Esophagus (tissue), 2 donors: Measurements from ENCODE around the gene LARGE1. TPM values are rescaled to one million over a fixed set of nuclear protein-coding genes. Genes with fewer than 3 reads are reported as not detected.

Experiments used
- H3K27ac ChIP-seq, 2 donors: one replicate each; pipeline ENCODE4 v1.5.1; 2013; ENCODE audit warnings: low read depth in 2 of 2, mild to moderate bottlenecking in 2 of 2, inconsistent platforms in 1 of 2, low read length in 1 of 2, moderate library complexity in 1 of 2
- H3K27me3 ChIP-seq, 2 donors: one replicate each; pipeline ENCODE4 v1.6.1; 2013; ENCODE audit warnings: low read length in 2 of 2, control low read depth in 1 of 2, mild to moderate bottlenecking in 1 of 2; ENCODE audit not compliant: insufficient read depth in 2 of 2, control insufficient read depth in 1 of 2
- H3K36me3 ChIP-seq, 2 donors: one replicate each; pipeline ENCODE4 v1.6.1; 2013; ENCODE audit warnings: low read length in 1 of 2; ENCODE audit not compliant: control insufficient read depth in 2 of 2, insufficient read depth in 2 of 2
- H3K4me1 ChIP-seq, 2 donors: one replicate each; pipeline ENCODE4 v1.6.1; 2013; ENCODE audit warnings: low read length in 1 of 2; ENCODE audit not compliant: control insufficient read depth in 2 of 2, insufficient read depth in 2 of 2
- H3K4me3 ChIP-seq, 2 donors: one replicate each; pipeline ENCODE4 v1.5.1; 2013; ENCODE audit warnings: low read length in 2 of 2, mild to moderate bottlenecking in 2 of 2, low read depth in 1 of 2, moderate library complexity in 1 of 2
- H3K9me3 ChIP-seq, 2 donors: one replicate each; pipeline ENCODE4 v1.6.1; 2013; ENCODE audit warnings: mild to moderate bottlenecking in 2 of 2, low read depth in 1 of 2, low read length in 1 of 2, moderate library complexity in 1 of 2; ENCODE audit not compliant: control insufficient read depth in 2 of 2, insufficient read depth in 1 of 2
- WGBS, 2 donors: extraction: QIAGEN DNeasy Blood & Tissue Kit; methylation state at CpG; one replicate each; pipeline ENCODE4 v1.1.7; 2013; 5-methylcytosine and 5-hydroxymethylcytosine counted together
- polyA plus RNA-seq, 2 donors: library from polyadenylated mRNA; stranded (reverse); fragments of 200-250 nt; gene quantifications; one replicate each; pipeline ENCODE4 v1.2.3, GENCODE V29; 2013
- donor health status: healthy with polysubstance abuse.
- donor health status: Bipolar disorder and iron deficiency.

The LARGE1 gene
- polyA plus RNA-seq, 2 donors = 2.0 to 2.5 TPM

GRCh38 chr22:33853200-33854097 is 66.8 kb downstream of the LARGE1 start:
- peak overlapping the region; percentile 62 to 73 for H3K27ac ChIP-seq
- no peaks in the 10 kb centered on the region for H3K9me3 ChIP-seq
- WGBS, 2 donors = 17 to 18% methylated on average over 9 of the region's 9 CpGs
- H3K36me3 ChIP-seq = no peaks in the 10 kb centered on the region
- H3K4me3 ChIP-seq = peak overlapping the region; percentile 30 to 45
- H3K4me1 ChIP-seq = peaks cover 0 to 2% of the 10 kb centered on the region in 2 donors
- no peaks in the 10 kb centered on the region for H3K27me3 ChIP-seq

GRCh38 chr22:33851821-33852384 is 68.4 kb downstream of the LARGE1 start:
- peaks cover 0 to 2% of the 10 kb centered on the region in 2 donors for H3K4me1 ChIP-seq
- WGBS, 2 donors = 43 to 50% methylated on average over 5 of the region's 5 CpGs

DNA sequence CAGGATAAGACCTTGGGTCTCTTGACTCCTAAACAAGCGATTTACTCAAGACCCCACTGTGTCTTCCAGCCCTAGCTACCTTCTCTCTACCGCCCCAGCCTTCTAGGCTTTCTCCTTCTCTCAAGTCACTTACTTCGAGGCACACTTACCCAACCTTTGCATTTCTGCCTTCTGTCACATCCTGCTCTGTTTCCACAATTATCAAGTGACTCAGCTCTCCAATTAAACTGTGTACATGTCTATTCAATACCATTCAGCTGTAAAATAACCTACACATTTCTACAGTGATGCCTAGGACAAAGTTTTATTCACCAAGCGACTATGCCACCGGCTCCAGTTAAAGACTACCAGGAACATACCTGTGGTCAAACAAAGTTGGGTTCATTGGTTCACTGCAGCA is 69.0 kb downstream of the LARGE1 start:
- Histone ChIP-seq H3K27me3 (no peaks in the 10 kb centered on the region), H3K9me3 (no peaks in the 10 kb centered on the region), H3K4me1 (peaks cover 0 to 2% of the 10 kb centered on the region in 2 donors), H3K27ac (peak overlapping the region in 1 of 2 donors; percentile 9), H3K4me3 (no peak overlapping the region), H3K36me3 (no peaks in the 10 kb centered on the region)
- WGBS, 2 donors = 66 to 72% methylated on average over 5 of the region's 5 CpGs

More at GRCh38 chr22:33851821-33852384, 68.4 kb downstream of the LARGE1 start:
- no peak overlapping the region for H3K27ac ChIP-seq
- H3K9me3 ChIP-seq = no peaks in the 10 kb centered on the region
- H3K4me3 ChIP-seq = no peak overlapping the region
- H3K36me3 ChIP-seq = no peaks in the 10 kb centered on the region
- H3K27me3 ChIP-seq = no peaks in the 10 kb centered on the region

DNA sequence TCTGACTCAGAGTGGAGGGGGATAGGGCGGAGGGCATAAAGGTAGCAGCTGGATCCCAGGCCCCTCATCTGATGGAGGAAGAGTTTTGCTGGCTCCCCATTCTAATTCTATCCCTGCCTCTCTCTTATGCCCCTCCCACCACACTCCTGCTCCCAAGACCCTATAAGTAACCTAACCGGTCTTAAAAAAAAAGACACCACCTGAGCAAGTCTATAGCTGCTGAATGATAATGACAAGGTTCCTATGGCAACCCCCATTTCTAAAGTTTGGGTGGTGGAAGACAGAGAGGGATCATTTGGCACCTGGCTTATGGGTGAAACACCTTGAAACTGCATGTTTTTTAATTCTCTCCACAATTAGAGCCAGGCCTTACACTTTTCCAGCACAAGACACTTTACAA is 69.6 kb downstream of the LARGE1 start:
- WGBS, 2 donors = 79 to 83% methylated on average over 2 of the region's 2 CpGs
- H3K4me1 ChIP-seq = peaks cover 0 to 2% of the 10 kb centered on the region in 2 donors
- no peaks in the 10 kb centered on the region for H3K9me3 ChIP-seq
- H3K27ac ChIP-seq = no peak overlapping the region
- no peak overlapping the region for H3K4me3 ChIP-seq
- H3K27me3 ChIP-seq = no peaks in the 10 kb centered on the region
- H3K36me3 ChIP-seq = no peaks in the 10 kb centered on the region

GRCh38 chr22:33850193-33850592 is 70.1 kb downstream of the LARGE1 start:
- Histone ChIP-seq H3K27me3 (no peaks in the 10 kb centered on the region), H3K4me1 (peaks cover 0 to 2% of the 10 kb centered on the region in 2 donors), H3K27ac (no peak overlapping the region), H3K9me3 (no peaks in the 10 kb centered on the region), H3K4me3 (no peak overlapping the region), H3K36me3 (no peaks in the 10 kb centered on the region)
- 84 to 89% methylated on average over 5 of the region's 5 CpGs for WGBS, 2 donors

DNA sequence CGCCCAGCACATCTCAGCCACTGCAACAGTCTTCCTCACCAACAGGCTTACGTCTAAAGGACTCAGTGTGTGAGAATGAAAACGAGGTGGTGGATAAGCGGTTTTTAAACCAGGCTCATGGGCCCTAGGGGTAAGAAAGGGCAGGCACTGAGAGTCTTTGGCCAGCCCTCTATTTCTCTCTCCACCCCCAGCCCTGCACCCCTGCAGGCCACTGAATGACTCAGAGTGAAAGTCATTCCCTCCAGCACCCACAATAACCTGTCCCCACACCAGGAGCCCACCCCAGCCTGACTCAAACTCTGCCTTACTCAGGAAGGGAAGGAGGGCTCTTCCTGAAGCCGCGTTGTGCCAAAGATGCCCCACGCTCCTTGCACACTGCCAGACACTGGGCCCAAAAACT is 72.0 kb downstream of the LARGE1 start:
- Histone ChIP-seq H3K36me3 (no peaks in the 10 kb centered on the region), H3K9me3 (no peaks in the 10 kb centered on the region), H3K4me1 (no peaks in the 10 kb centered on the region), H3K27me3 (no peaks in the 10 kb centered on the region), H3K27ac (no peak overlapping the region), H3K4me3 (no peak overlapping the region)
- 87% methylated on average over 7 of the region's 7 CpGs for WGBS, 2 donors

DNA sequence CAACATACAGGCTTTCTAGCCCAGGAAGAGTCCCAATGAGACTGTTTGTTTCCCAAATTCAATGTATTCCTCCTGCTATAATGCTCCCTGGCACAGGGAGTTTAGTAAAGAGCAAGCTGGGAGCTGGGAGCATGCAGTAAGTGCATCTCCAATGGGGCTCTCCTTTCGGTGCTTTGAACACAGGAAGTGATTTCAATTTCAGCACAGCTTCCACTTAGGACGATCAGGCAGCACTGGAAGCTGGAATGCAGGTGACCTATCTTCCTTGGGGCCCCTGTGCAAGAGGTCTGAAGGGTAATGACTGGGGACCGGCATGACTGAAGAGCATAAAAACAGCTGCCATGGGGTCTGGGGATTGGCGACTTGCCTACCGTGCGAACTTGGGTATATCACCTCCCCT is 76.0 kb downstream of the LARGE1 start:
- Histone ChIP-seq H3K27me3 (no peaks in the 10 kb centered on the region), H3K36me3 (no peaks in the 10 kb centered on the region), H3K4me3 (no peak overlapping the region), H3K27ac (no peak overlapping the region), H3K4me1 (peaks cover 0 to 2% of the 10 kb centered on the region in 2 donors), H3K9me3 (no peaks in the 10 kb centered on the region)
- WGBS, 2 donors = 59 to 69% methylated on average over 6 of the region's 6 CpGs

GRCh38 chr22:33842421-33843094 is 77.7 kb downstream of the LARGE1 start:
- no peak overlapping the region for H3K4me3 ChIP-seq
- no peaks in the 10 kb centered on the region for H3K27me3 ChIP-seq
- H3K36me3 ChIP-seq = no peaks in the 10 kb centered on the region
- H3K4me1 ChIP-seq = peaks cover 0 to 2% of the 10 kb centered on the region in 2 donors
- no peak overlapping the region for H3K27ac ChIP-seq
- no peaks in the 10 kb centered on the region for H3K9me3 ChIP-seq
- WGBS, 2 donors = 88 to 90% methylated on average over 6 of the region's 6 CpGs

DNA sequence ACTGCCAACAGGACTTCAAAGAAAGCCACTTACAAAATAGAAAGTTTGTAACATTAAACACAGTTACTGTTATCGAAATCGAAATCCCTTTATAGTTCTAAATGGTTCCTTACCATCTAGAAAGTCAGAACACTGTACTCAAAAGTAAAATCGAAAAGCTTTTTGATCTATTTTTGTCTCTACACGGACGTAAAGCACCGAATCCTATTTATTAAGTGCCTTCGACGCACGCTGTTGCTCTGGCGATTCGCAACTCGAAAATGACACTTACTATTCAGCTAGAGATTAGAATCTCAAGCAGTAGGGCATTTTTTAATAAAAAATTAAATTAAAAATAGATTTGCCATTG is 78.3 kb downstream of the LARGE1 start:
- no peak overlapping the region for H3K27ac ChIP-seq
- WGBS, 2 donors = 84 to 90% methylated on average over 12 of the region's 12 CpGs

More for the DNA sequence above, 78.3 kb downstream of the LARGE1 start:
- Histone ChIP-seq H3K9me3 (no peaks in the 10 kb centered on the region), H3K4me1 (peaks cover 0 to 2% of the 10 kb centered on the region in 2 donors), H3K27me3 (no peaks in the 10 kb centered on the region), H3K4me3 (no peak overlapping the region), H3K36me3 (no peaks in the 10 kb centered on the region)
